Measurements from ENCODE around the gene TUB.

The TUB gene

GRCh38 chr11:8033305-8034105 lies 47.5 kb upstream of the TUB start:
- Histone ChIP-seq H3K4me2 (ENCODE audit: low read length) (no peak overlapping the region), H2AFZ (peak overlapping the region; percentile 42), H3K27ac (no peak overlapping the region), H3K27me3 (ENCODE audit: control insufficient read depth, insufficient read depth, low read length) (no peaks in the 10 kb centered on the region), H3K9ac (no peak overlapping the region), H3K36me3 (ENCODE audit: control insufficient read depth, insufficient read depth, low read length) (no peaks in the 10 kb centered on the region), H3K9me3 (ENCODE audit: control insufficient read depth, low read length) (no peaks in the 10 kb centered on the region), H3K4me3 (ENCODE audit: low read depth, low read length) (no peak overlapping the region), H3K79me2 (peaks cover 2% of the 10 kb centered on the region), H3K4me1 (peaks cover 28% of the 10 kb centered on the region)
- peak; percentile 85 for TF ChIP-seq CTCF (IDR thresholded peaks at IDR 0.05)

- peaks cover 28% of the 10 kb centered on the region for H3K4me1 ChIP-seq
- no peaks in the 10 kb centered on the region for H3K9me3 ChIP-seq (ENCODE audit: control insufficient read depth, low read length)
- no peak overlapping the region for H3K4me2 ChIP-seq (ENCODE audit: low read length)
- H3K27ac ChIP-seq, result peak overlapping the region; percentile 96
- H2AFZ ChIP-seq, result no peak overlapping the region
- no peaks in the 10 kb centered on the region for H3K27me3 ChIP-seq (ENCODE audit: control insufficient read depth, insufficient read depth, low read length)
- peaks cover 2% of the 10 kb centered on the region for H3K79me2 ChIP-seq
- no peak overlapping the region for H3K9ac ChIP-seq
- no peaks in the 10 kb centered on the region for H3K36me3 ChIP-seq (ENCODE audit: control insufficient read depth, insufficient read depth, low read length)
- TF ChIP-seq CTCF (IDR thresholded peaks at IDR 0.05), result no peak
- no peak overlapping the region for H3K4me3 ChIP-seq (ENCODE audit: low read depth, low read length)
These were observed 46.9 kb upstream of the TUB start for GRCh38 chr11:8034106-8034585.

- no peaks in the 10 kb centered on the region for H3K9me3 ChIP-seq (ENCODE audit: control insufficient read depth, low read length)
- H3K4me3 ChIP-seq (ENCODE audit: low read depth, low read length), result no peak overlapping the region
- H3K4me1 ChIP-seq, result peaks cover 30% of the 10 kb centered on the region
- TF ChIP-seq CTCF (IDR thresholded peaks at IDR 0.05), result no peak
- H3K36me3 ChIP-seq (ENCODE audit: control insufficient read depth, insufficient read depth, low read length), result no peaks in the 10 kb centered on the region
- peak overlapping the region; percentile 96 for H3K27ac ChIP-seq
- H3K79me2 ChIP-seq, result peaks cover 2% of the 10 kb centered on the region
- no peak overlapping the region for H3K4me2 ChIP-seq (ENCODE audit: low read length)
- H2AFZ ChIP-seq, result peak overlapping the region; percentile 75
- H3K9ac ChIP-seq, result no peak overlapping the region
- no peaks in the 10 kb centered on the region for H3K27me3 ChIP-seq (ENCODE audit: control insufficient read depth, insufficient read depth, low read length)
These were observed 46.3 kb upstream of the TUB start for GRCh38 chr11:8034604-8035190.

GRCh38 chr11:8035200-8035855 lies 45.7 kb upstream of the TUB start:
- H3K79me2 ChIP-seq, result peaks cover 2% of the 10 kb centered on the region
- H3K4me1 ChIP-seq, result peaks cover 30% of the 10 kb centered on the region
- H2AFZ ChIP-seq, result peak overlapping the region; percentile 75
- H3K36me3 ChIP-seq (ENCODE audit: control insufficient read depth, insufficient read depth, low read length), result no peaks in the 10 kb centered on the region
- H3K27me3 ChIP-seq (ENCODE audit: control insufficient read depth, insufficient read depth, low read length), result no peaks in the 10 kb centered on the region
- H3K4me2 ChIP-seq (ENCODE audit: low read length), result no peak overlapping the region
- no peak overlapping the region for H3K9ac ChIP-seq
- H3K4me3 ChIP-seq (ENCODE audit: low read depth, low read length), result no peak overlapping the region
- TF ChIP-seq CTCF (IDR thresholded peaks at IDR 0.05), result peak; percentile 8
- peak overlapping the region; percentile 96 for H3K27ac ChIP-seq
- no peaks in the 10 kb centered on the region for H3K9me3 ChIP-seq (ENCODE audit: control insufficient read depth, low read length)

All from parathyroid adenoma (tissue), 2 donors.